Activated naive CD4-positive, alpha-beta T cell treated with anti-CD3 and anti-CD28 coated beads, Interleukin-2, amount 50 U/mL, for 24 hours (primary cell): ENCODE measurements around the gene PPP1R18.
"Not testable (repeated sequence)": the region's sequence is repeated elsewhere in the genome, so short reads cannot be mapped to it uniquely, and the experiment has no call there.

Source experiments
- H3K27ac Mint-ChIP-seq: one replicate; pipeline ENCODE4 v1.8.0; 2021; ENCODE audit warnings: mild to moderate bottlenecking, mixed read lengths
- H3K27me3 Mint-ChIP-seq: one replicate; pipeline ENCODE4 v1.8.0; 2021; ENCODE audit warnings: mixed read lengths
- H3K36me3 Mint-ChIP-seq: one replicate; pipeline ENCODE4 v1.8.0; 2021; ENCODE audit warnings: mixed read lengths
- H3K4me1 Mint-ChIP-seq: one replicate; pipeline ENCODE4 v1.8.0; 2021; ENCODE audit warnings: mixed read lengths
- H3K4me3 Mint-ChIP-seq: one replicate; pipeline ENCODE4 v1.8.0; 2021; ENCODE audit warnings: mild to moderate bottlenecking, mixed read lengths
- H3K9me3 Mint-ChIP-seq: one replicate; pipeline ENCODE4 v1.8.0; 2021; ENCODE audit warnings: mixed read lengths

The PPP1R18 gene

DNA sequence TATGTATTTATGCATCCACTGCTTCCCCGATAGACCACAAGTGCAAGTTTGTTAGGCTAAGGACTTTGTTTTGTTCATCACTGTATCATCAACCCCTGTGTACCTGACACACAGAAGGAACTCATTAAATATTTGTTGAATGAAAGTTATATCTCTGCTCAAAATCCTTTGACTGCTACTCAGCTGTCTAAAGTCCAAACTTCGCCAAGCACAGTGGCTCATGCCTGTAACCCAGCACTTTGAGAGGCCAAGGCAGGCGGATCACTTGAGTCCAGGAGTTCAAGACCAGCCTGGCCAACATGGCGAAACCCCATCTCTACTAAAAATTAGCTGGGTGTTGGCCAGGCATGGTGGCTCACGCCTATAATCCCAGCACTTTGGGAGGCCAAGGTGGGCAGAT is 28.5 kb downstream of the PPP1R18 start:
- H3K4me3 Mint-ChIP-seq, H3K27me3 Mint-ChIP-seq, H3K4me1 Mint-ChIP-seq, H3K9me3 Mint-ChIP-seq: not testable (repeated sequence)
- H3K36me3 Mint-ChIP-seq, result peaks cover 24% of the 10 kb centered on the region
- peak overlapping the region; percentile 38 for H3K27ac Mint-ChIP-seq

DNA sequence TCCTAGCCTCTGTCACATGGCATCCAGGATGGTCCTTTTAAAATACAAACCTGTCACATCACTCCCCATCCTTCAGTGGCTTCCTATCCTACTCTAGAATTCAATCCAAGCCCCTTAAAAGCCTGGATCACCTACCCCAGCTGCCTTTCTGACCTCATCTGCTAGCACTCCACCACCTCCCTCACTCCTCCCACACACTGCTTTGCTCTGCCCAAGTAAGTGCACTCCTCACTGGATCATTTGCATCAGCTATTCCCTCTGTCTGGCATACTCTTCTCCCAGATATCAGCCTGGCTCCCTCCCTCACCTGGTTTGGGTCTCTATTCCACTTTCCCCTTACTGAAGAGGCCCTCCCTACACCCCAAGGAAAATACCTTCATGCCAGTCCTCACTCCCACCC is 29.0 kb downstream of the PPP1R18 start:
- H3K27me3 Mint-ChIP-seq, result no peaks in the 10 kb centered on the region
- H3K4me3 Mint-ChIP-seq, result no peak overlapping the region
- H3K27ac Mint-ChIP-seq, result peak overlapping the region; percentile 38
- no peaks in the 10 kb centered on the region for H3K9me3 Mint-ChIP-seq
- H3K36me3 Mint-ChIP-seq, result peaks cover 22% of the 10 kb centered on the region
- H3K4me1 Mint-ChIP-seq, result no peaks in the 10 kb centered on the region

DNA sequence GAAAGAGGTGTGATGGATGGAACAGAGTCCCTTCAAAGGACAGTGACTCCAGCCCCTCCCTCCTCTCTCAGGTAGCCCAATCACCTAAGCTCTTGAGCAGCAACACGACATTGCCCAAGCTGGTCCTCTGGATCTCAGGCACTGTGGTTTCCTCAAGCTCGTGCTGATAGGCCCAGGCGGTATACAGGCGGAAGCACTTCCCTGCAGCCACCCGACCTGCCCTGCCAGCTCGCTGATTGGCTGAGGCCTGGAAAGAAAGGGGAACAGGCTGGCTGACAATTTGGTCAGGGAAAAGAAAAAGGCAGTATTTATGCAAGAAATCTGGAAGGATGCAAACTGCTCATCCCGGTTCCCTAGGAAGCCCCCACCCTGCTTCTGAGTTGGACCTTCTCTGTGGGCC is 29.9 kb downstream of the PPP1R18 start:
- no peak overlapping the region for H3K27ac Mint-ChIP-seq
- H3K4me3 Mint-ChIP-seq, result no peak overlapping the region
- peaks cover 18% of the 10 kb centered on the region for H3K36me3 Mint-ChIP-seq
- H3K4me1 Mint-ChIP-seq, result no peaks in the 10 kb centered on the region
- H3K9me3 Mint-ChIP-seq, result no peaks in the 10 kb centered on the region
- no peaks in the 10 kb centered on the region for H3K27me3 Mint-ChIP-seq

DNA sequence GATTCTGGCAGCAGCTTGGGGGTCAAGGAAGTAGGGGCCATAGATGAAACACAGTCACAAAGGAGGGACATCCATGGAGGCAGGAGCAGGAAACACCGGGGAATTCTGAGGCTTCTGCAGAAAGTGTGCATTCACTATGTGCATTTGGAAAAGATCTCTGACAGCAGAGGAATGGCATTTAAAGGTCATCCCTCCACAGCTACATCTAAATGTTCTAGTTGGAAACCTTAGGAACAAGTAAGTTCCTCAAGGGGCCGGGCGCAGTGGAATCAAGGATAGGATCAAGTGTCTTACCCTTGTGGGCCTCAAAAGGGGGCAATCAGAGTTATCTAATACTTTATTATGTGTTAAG is 30.7 kb downstream of the PPP1R18 start:
- Mint-ChIP-seq H3K36me3 (peaks cover 21% of the 10 kb centered on the region), H3K9me3 (no peaks in the 10 kb centered on the region), H3K4me1 (no peaks in the 10 kb centered on the region)

DNA sequence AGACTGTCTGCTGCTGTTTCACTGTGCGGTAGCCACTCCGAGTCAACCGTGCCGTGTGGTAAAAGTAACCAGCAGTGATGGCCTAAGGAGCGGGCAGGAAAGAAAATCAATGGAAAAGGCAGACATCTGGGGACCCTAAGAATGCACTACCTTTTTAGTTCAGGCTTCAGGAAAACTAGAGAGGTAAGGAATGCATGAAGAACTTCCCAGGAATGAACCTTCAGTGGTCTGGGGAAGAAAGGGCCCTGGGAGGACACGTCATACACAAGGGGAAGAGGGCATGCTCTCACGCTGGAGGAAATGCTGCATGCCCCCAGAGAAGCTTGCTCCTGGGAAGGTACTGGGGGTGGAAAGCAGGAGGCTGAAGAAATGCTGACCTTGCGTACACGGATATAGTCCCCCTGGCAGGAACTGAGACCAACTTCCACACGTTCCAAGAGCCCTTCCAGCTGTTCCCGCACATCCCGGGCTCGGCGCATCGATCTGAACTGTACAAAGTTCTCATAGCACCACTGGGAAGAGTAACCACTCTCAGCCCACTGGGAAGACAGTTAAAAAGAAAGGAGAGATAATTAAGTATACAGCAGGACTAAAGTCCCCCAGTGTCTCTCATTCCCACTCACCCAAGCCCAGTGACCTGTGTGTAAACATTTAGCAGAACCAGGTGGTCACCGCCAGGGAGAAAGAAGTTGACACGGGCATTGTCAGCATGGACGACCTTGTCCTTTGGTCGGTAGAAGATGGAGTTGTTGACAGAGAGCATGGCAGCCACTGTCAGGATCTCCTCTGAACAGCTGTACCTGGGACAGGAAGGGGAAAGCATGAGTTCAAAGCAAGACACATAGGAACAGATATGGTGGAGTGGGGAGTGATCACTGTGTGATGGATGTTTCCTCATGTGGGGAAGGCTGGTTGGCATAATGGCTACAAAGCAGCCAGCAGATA is 31.4 kb downstream of the PPP1R18 start:
- H3K4me3 Mint-ChIP-seq, result no peak overlapping the region
- H3K9me3 Mint-ChIP-seq, result no peaks in the 10 kb centered on the region
- H3K36me3 Mint-ChIP-seq, result peaks cover 21% of the 10 kb centered on the region
- H3K27me3 Mint-ChIP-seq, result no peaks in the 10 kb centered on the region
- H3K4me1 Mint-ChIP-seq, result no peaks in the 10 kb centered on the region
- H3K27ac Mint-ChIP-seq, result peak overlapping the region; percentile 57

More for the DNA sequence above, 30.7 kb downstream of the PPP1R18 start:
- Mint-ChIP-seq H3K27me3 (no peaks in the 10 kb centered on the region), H3K27ac (peak overlapping the region; percentile 57), H3K4me3 (no peak overlapping the region)

DNA sequence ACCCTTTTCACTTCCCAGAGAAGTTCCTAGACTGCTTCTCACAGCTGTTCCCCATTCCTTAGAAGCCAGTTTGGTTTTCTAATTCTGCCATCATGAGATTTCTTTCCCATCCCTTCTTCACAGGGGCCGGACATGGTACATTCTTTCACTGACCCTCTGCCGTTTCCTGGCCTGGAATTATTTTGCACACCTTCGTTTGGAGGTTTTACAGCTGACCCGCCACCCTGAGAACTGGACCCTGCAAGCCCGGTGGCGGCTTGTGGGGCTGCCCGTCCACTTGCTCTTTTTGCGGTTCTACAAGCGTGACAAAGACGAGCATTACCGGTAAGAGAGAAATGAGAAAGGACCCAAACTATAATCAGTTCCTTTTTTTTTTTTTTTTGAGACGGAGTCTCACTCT is 35.3 kb downstream of the PPP1R18 start:
- H3K9me3 Mint-ChIP-seq, result no peaks in the 10 kb centered on the region
- H3K4me3 Mint-ChIP-seq, result no peak overlapping the region
- peak overlapping the region; percentile 59 for H3K27ac Mint-ChIP-seq
- H3K36me3 Mint-ChIP-seq, result peaks cover 14% of the 10 kb centered on the region
- H3K4me1 Mint-ChIP-seq, result peaks cover 13% of the 10 kb centered on the region
- H3K27me3 Mint-ChIP-seq, result no peaks in the 10 kb centered on the region

DNA sequence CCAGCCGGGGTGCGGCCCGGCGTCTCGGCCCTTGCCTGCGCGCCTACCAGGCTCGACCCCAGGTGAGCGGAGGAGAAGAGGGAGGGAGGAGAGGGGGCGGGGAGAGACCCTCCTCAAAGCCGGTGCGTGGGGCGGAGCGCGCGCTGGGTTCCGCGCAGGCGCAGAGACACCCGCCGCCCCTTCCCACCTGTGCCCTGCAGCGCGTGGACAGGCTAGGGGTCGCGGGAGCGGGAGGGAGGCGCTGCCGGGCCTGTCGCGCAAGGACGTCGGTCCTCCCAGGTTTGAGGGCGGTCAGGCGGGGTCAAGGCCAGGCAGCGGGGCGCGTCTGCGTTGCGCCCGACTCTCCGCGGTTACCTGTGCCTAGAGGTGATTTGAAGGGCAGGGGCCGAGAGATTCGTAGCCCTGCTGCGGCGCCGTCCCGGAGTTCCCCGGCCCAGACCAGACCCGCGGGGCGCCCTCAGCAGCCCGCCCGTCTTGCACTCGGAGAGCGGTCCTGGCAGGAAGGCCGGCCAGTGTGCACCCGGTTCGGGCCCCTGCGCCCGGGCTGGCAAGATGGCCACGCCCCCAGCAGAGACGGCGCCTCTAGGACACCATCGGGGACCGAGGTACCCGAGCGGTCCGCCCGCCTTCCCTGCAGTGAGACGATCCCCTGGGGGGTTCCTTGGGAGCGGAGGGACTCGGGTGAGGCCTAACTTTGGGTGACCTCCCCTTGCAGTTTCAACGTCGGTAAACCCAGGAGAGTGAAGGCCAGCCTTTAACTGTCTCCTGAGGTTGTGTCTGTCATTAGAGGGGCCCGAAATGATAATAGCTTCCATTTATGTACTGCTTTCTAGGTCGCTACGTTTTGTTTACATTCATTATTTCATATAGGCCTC is 39.0 kb downstream of the PPP1R18 start:
- no peaks in the 10 kb centered on the region for H3K27me3 Mint-ChIP-seq
- peaks cover 28% of the 10 kb centered on the region for H3K4me1 Mint-ChIP-seq
- peaks cover 6% of the 10 kb centered on the region for H3K36me3 Mint-ChIP-seq
- no peaks in the 10 kb centered on the region for H3K9me3 Mint-ChIP-seq
- peak overlapping the region; percentile 90 for H3K4me3 Mint-ChIP-seq
- peak overlapping the region; percentile 93 for H3K27ac Mint-ChIP-seq

DNA sequence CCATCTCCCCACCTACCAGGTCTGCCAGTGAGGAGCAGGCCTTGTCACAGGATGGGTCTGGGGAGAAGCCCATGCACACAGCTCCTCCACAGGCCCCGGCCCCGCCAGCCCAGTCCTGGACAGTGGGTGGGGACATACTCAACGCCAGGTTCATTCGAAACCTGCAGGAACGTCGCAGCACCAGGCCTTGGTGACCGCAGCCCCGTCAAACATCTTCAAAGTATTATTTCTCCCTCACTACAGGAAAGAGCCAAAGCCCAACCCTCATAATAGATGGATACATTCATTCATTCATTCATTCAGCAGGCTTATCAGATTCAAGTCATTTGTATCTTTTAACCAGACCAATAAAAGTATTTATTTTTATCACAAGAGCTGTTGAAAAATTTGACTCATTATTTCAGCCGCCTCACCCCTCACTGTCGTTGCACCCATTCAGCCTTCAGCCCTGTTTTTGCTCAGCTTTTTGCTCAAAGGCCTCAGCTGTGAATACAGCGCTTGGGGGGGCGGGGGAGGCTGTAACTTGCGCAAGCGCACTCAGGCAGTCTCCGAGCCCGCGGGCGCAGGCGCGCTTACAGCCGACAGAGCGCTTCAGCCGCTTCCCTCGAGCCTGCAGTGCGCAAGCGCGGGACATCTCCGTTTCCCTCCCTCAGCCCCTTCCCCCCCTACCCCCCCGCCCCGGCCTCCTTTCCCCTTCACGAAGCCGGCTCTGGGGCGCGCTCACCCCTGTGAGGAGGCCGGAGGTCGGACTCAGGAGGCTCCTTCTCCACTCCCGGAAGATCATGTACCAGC is 39.8 kb downstream of the PPP1R18 start, which contains the start of gene C6orf136:
Gene C6orf136 (plus strand): TSS at position 684 of the 792 bp plus-strand sequence. CDS start 99 bp downstream, at position 783.
- H3K27ac Mint-ChIP-seq, result peak within 1 kb of the TSS; percentile 93
- H3K4me1 Mint-ChIP-seq, result peaks cover 31% of the 10 kb centered on the region
- H3K4me3 Mint-ChIP-seq, result peak within 1 kb of the TSS; percentile 90
- no peaks in the 10 kb centered on the region for H3K9me3 Mint-ChIP-seq
- peaks cover 5% of the 10 kb centered on the region for H3K36me3 Mint-ChIP-seq
- H3K27me3 Mint-ChIP-seq, result no peaks in the 10 kb centered on the region

DNA sequence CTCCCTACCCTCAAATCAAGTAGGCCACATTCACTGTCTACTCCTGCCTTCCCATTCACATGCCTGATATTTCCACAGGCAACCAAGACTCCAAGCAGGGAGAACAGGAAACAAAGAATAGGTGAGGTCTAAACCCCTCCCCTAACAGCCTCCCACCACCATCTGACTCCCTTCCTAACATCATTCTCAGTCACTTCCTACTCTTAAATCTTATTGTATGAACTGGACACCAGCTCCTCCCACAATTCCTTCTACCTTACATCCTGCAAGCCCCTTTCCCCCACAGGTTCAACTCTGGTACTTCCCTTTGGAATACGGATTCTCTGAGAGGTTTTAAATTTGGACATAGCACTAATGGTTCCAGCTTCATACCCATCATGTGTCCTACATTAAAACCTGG is 40.5 kb downstream of the PPP1R18 start:
- no peaks in the 10 kb centered on the region for H3K9me3 Mint-ChIP-seq
- H3K4me3 Mint-ChIP-seq, result peak overlapping the region; percentile 90
- H3K36me3 Mint-ChIP-seq, result peaks cover 4% of the 10 kb centered on the region
- H3K27me3 Mint-ChIP-seq, result no peaks in the 10 kb centered on the region
- H3K27ac Mint-ChIP-seq, result peak overlapping the region; percentile 90
- H3K4me1 Mint-ChIP-seq, result peaks cover 38% of the 10 kb centered on the region

DNA sequence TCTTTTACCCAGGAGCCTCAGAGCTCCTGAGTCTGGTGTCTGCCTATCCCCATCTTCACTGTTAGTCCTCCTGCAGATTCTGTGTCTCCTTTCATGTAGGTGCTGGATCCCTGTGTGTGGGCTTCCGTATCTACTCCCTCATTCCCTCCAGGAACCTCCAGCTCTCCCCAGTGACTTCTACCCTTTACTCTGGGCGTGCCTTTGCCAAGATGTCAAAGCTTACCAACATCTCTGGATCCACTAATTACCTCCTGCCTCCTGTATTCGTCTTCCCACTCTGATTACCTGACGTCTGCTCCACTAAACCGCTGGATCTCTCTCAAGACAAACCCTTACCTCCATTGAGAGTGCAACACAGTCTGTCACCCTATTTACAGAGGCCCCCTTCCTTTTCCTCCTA is 41.7 kb downstream of the PPP1R18 start:
- H3K4me1 Mint-ChIP-seq, result peaks cover 44% of the 10 kb centered on the region
- H3K9me3 Mint-ChIP-seq, result no peaks in the 10 kb centered on the region

DNA sequence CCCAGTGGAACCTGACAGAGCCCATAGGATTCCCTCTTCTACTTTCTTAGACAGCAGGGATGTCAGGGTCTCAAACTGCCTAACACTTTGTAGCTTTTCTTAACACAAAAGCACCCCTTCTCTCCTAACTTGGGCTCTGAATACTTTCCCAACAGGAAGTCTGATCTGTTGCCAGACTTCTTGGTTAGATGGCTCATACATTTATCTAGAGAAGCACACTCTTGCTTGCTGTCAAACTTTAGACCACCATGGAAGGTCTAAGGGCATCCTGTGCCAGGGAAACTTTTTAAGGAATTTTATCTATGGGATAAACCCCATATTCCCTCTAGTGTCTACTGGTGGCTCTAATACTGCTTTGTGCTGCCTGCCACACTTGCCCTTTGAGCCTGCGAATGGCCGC is 42.8 kb downstream of the PPP1R18 start:
- Mint-ChIP-seq H3K36me3 (peaks cover 1% of the 10 kb centered on the region), H3K27me3 (no peaks in the 10 kb centered on the region), H3K4me3 (no peak overlapping the region), H3K27ac (no peak overlapping the region), H3K4me1 (peaks cover 44% of the 10 kb centered on the region), H3K9me3 (no peaks in the 10 kb centered on the region)

More for the DNA sequence above, 41.7 kb downstream of the PPP1R18 start:
- Mint-ChIP-seq H3K36me3 (peaks cover 1% of the 10 kb centered on the region), H3K27ac (no peak overlapping the region), H3K27me3 (no peaks in the 10 kb centered on the region), H3K4me3 (no peak overlapping the region)

DNA sequence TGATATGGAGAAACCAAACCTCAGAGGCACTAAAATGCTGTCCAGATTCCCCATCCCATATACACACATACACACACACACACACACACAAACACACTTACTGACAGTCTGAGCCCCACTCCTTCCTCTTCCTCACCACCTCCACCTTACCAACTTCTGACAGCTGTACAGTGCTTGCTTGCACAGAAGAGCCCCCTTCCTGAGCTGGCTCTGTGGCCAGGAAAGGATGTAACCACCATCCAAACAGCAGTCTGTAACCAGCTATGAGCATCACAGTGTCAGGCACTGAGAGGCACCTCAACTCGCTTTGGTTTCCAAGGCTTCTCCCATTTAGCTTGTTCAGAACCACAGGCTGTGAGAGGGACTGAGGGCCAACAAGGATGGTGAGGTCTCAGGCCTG is 45.4 kb downstream of the PPP1R18 start:
- H3K4me3 Mint-ChIP-seq, result no peak overlapping the region
- peaks cover 30% of the 10 kb centered on the region for H3K4me1 Mint-ChIP-seq
- no peaks in the 10 kb centered on the region for H3K9me3 Mint-ChIP-seq
- H3K27me3 Mint-ChIP-seq, result no peaks in the 10 kb centered on the region
- H3K27ac Mint-ChIP-seq, result no peak overlapping the region
- H3K36me3 Mint-ChIP-seq, result peaks cover 1% of the 10 kb centered on the region

DNA sequence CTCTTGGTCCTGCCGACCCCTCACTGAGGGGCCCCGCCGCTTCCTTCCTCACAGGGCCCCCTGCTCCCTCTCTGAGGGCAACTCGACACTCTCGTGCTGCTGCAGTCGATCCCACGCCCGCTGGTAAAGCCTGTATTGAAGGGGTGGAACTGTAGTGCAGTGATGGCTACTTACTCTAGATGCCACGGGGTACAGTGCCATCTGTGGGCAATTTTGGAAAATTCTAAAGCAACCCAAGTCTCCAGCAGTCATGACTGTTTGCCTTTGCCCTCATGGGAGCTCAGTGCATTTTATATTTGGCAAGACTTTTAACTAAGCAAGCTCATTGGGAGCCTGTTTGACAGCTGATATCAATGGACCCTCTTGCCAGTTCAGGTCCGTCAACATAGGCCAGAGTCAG is 46.0 kb downstream of the PPP1R18 start:
- Mint-ChIP-seq H3K4me3 (no peak overlapping the region), H3K4me1 (peaks cover 24% of the 10 kb centered on the region), H3K9me3 (no peaks in the 10 kb centered on the region), H3K36me3 (peaks cover 4% of the 10 kb centered on the region), H3K27me3 (no peaks in the 10 kb centered on the region), H3K27ac (no peak overlapping the region)

DNA sequence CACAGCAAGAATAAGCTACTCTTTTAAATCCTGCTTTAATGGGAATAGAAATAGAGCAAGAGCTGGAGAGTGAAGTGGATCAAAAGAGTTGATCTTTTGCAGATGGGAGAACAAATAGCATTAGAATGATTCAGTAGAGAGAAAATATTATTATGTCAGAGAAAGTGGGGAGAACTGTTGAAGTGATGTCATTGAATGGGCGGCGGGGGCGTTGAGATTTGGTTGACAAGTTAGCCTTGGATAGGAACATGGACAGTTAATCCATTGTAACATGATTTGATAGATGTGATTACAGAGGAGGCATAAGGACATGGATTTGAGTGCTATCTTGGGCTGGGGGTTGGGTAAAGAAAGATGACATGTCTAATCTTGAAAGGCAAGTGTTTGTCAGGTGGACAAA is 50.6 kb downstream of the PPP1R18 start:
- H3K27me3 Mint-ChIP-seq, result no peaks in the 10 kb centered on the region
- peaks cover 5% of the 10 kb centered on the region for H3K4me1 Mint-ChIP-seq
- no peaks in the 10 kb centered on the region for H3K9me3 Mint-ChIP-seq
- peaks cover 14% of the 10 kb centered on the region for H3K36me3 Mint-ChIP-seq
- no peak overlapping the region for H3K27ac Mint-ChIP-seq
- no peak overlapping the region for H3K4me3 Mint-ChIP-seq
